Type B pancreatic cell (in vitro differentiated cells): Measurements from ENCODE around the gene KRTAP21-1. TPM values are rescaled to one million over a fixed set of nuclear protein-coding genes. Genes with fewer than 3 reads are reported as not detected.
"Not testable (repeated sequence)": the region's sequence is repeated elsewhere in the genome, so short reads cannot be mapped to it uniquely, and the experiment has no call there.

Source experiments
- DNase-seq: peaks from one replicate; pipeline ENCODE4 v3.0.0; 2021; ENCODE audit warnings: mixed read lengths; ENCODE audit not compliant: unreplicated experiment; ENCODE audit errors: extremely low spot score
- H3K27ac Mint-ChIP-seq: 2 replicates; pipeline ENCODE4 v1.8.0; 2021; ENCODE audit warnings: mild to moderate bottlenecking, mixed read lengths
- H3K27me3 Mint-ChIP-seq: 2 replicates; pipeline ENCODE4 v1.8.0; 2021; ENCODE audit warnings: mixed read lengths
- H3K36me3 Mint-ChIP-seq: 2 replicates; pipeline ENCODE4 v1.8.0; 2021; ENCODE audit warnings: mixed read lengths
- H3K4me1 Mint-ChIP-seq: one replicate; pipeline ENCODE4 v1.8.0; 2021; ENCODE audit warnings: mixed read lengths; ENCODE audit not compliant: unreplicated experiment
- H3K4me3 Mint-ChIP-seq: 2 replicates; pipeline ENCODE4 v1.8.0; 2021; ENCODE audit warnings: mild to moderate bottlenecking, mixed read lengths
- H3K9me3 Mint-ChIP-seq: 2 replicates; pipeline ENCODE4 v1.8.0; 2021; ENCODE audit warnings: mixed read lengths
- CTCF ChIP-seq: fragments of 200-600 bp; sonication (generic); conservative IDR thresholded peaks from 2 replicates; pipeline ENCODE4 v1.5.0; 2021; ENCODE audit warnings: antibody characterized with exemption, mild to moderate bottlenecking
- long read RNA-seq: library from polyadenylated mRNA; unstranded; transcript quantifications from one replicate; pipeline ENCODE4 v2.0.0, GENCODE V29; 2020
- total RNA-seq: library from RNA; stranded (reverse); gene quantifications from 2 replicates; pipeline ENCODE4 v1.2.1, GENCODE V29; 2021; ENCODE audit warnings: low replicate concordance

The KRTAP21-1 gene
- not detected in 2 replicates for total RNA-seq
- long read RNA-seq, result 0 reads

GRCh38 chr21:30755328-30755727 is at the start of gene KRTAP21-1:
KRTAP21-1 (minus strand) TSS chr21:30755428; CDS start chr21:30755378, 50 bp downstream.
- not testable (repeated sequence) for H3K36me3 Mint-ChIP-seq, H3K9me3 Mint-ChIP-seq, H3K27ac Mint-ChIP-seq, H3K4me1 Mint-ChIP-seq, H3K27me3 Mint-ChIP-seq, H3K4me3 Mint-ChIP-seq, DNase-seq

GRCh38 chr21:30800605-30801004 is 45.4 kb upstream of the KRTAP21-1 start:
- Mint-ChIP-seq H3K27ac (no peak overlapping the region), H3K4me1 (no peaks in the 10 kb centered on the region), H3K27me3 (no peaks in the 10 kb centered on the region), H3K9me3 (no peaks in the 10 kb centered on the region), H3K4me3 (no peak overlapping the region), H3K36me3 (no peaks in the 10 kb centered on the region)
- no peak for DNase-seq
- TF ChIP-seq CTCF, result no peak

GRCh38 chr21:30793581-30794314 is 38.5 kb upstream of the KRTAP21-1 start:
- Mint-ChIP-seq H3K36me3 (no peaks in the 10 kb centered on the region), H3K27me3 (no peaks in the 10 kb centered on the region), H3K27ac (no peak overlapping the region), H3K4me3 (no peak overlapping the region), H3K4me1 (no peaks in the 10 kb centered on the region), H3K9me3 (no peaks in the 10 kb centered on the region)
- DNase-seq, result no peak
- no peak for TF ChIP-seq CTCF

GRCh38 chr21:30779249-30779648 is 24.0 kb upstream of the KRTAP21-1 start:
- Mint-ChIP-seq H3K36me3 (no peaks in the 10 kb centered on the region), H3K27ac (no peak overlapping the region), H3K4me3 (no peak overlapping the region), H3K27me3 (no peaks in the 10 kb centered on the region), H3K4me1 (no peaks in the 10 kb centered on the region), H3K9me3 (no peaks in the 10 kb centered on the region)
- no peak for TF ChIP-seq CTCF
- no peak for DNase-seq

- no peak for DNase-seq
- Mint-ChIP-seq H3K36me3 (no peaks in the 10 kb centered on the region), H3K4me1 (no peaks in the 10 kb centered on the region), H3K4me3 (no peak overlapping the region), H3K9me3 (peaks cover 4% of the 10 kb centered on the region), H3K27ac (no peak overlapping the region), H3K27me3 (no peaks in the 10 kb centered on the region)
- TF ChIP-seq CTCF, result no peak
Measured at GRCh38 chr21:30769724-30770431, 14.7 kb upstream of the KRTAP21-1 start.

GRCh38 chr21:30760776-30761175 is 5.5 kb upstream of the KRTAP21-1 start:
- DNase-seq, result no peak
- Mint-ChIP-seq H3K27ac (no peak overlapping the region), H3K36me3 (no peaks in the 10 kb centered on the region), H3K4me3 (no peak overlapping the region), H3K9me3 (peaks cover 5% of the 10 kb centered on the region), H3K27me3 (no peaks in the 10 kb centered on the region), H3K4me1 (no peaks in the 10 kb centered on the region)
- TF ChIP-seq CTCF, result no peak
